AG04450 (cell line): Measurements from ENCODE around the gene MSMO1. TPM values are rescaled to one million over a fixed set of nuclear protein-coding genes. Genes with fewer than 3 reads are reported as not detected.
"Not testable (repeated sequence)": the region's sequence is repeated elsewhere in the genome, so short reads cannot be mapped to it uniquely, and the experiment has no call there.

Experiments used
- CTCF ChIA-PET: fragments of 300-600, 350-600 bp; formaldehyde crosslinking; extraction: SDS; loops from one replicate; lab custom pipeline; 2022; ENCODE audit warnings: antibody characterized with exemption, inconsistent platforms; lab: Charles Lee
- POLR2A ChIA-PET: fragments of 350-600 bp; formaldehyde crosslinking; extraction: SDS; loops from one replicate; lab custom pipeline; 2021; ENCODE audit warnings: antibody characterized with exemption, inconsistent platforms; lab: Yijun Ruan, JAX
- DNase-seq: peaks from one replicate; pipeline ENCODE4 v3.0.0-alpha.2; 2011; ENCODE audit warnings: low read depth, low spot score
- H3K27ac ChIP-seq: one replicate; pipeline ENCODE4 v1.5.1; 2012; ENCODE audit warnings: low read depth, low read length, control low read depth
- H3K27me3 ChIP-seq: one replicate; pipeline ENCODE4 v1.6.0; 2012; ENCODE audit warnings: low read length; ENCODE audit not compliant: control insufficient read depth, insufficient read depth
- H3K4me3 ChIP-seq: 2 replicates; pipeline ENCODE4 v1.5.1; 2011; ENCODE audit warnings: mild to moderate bottlenecking, low read depth, low read length, control low read depth
- H3K9me3 ChIP-seq: 2 replicates; pipeline ENCODE4 v1.5.1; 2012; ENCODE audit warnings: low read length; ENCODE audit not compliant: control insufficient read depth, insufficient read depth
- CTCF ChIP-seq: IDR thresholded peaks from 2 replicates; pipeline ENCODE4 v1.5.1; 2011; ENCODE audit warnings: low read depth, low read length, control low read depth, inconsistent platforms
- polyA plus RNA-seq: library from polyadenylated mRNA; depleted of rRNA; stranded (reverse); fragments of >200 nt; gene quantifications from 2 replicates; pipeline ENCODE4 v1.2.3, GENCODE V29; 2011

Gene MSMO1
- polyA plus RNA-seq, 1 experiment, result 53.0 TPM

GRCh38 chr4:165331359-165331758 lies 3.9 kb downstream of the MSMO1 start:
- no peak for DNase-seq
- H3K4me3 ChIP-seq, result no peak overlapping the region
- no peaks in the 10 kb centered on the region for H3K27me3 ChIP-seq
- POLR2A ChIA-PET, result no interaction called here
- no peak overlapping the region for H3K27ac ChIP-seq
- H3K9me3 ChIP-seq, result peaks cover 3% of the 10 kb centered on the region; the same call in 1 of the 2 replicates
- TF ChIP-seq CTCF, result no peak
- CTCF ChIA-PET, result interaction anchor here (0.7 to 0.8 kb wide), 2 partner anchors 108 to 218 kb away, joined by 3 to 4 read pairs; no protein-coding TSS in a partner anchor

GRCh38 chr4:165331823-165332222 lies 4.4 kb downstream of the MSMO1 start:
- Histone ChIP-seq H3K27ac (no peak overlapping the region), H3K27me3 (no peaks in the 10 kb centered on the region), H3K9me3 (peaks cover 3% of the 10 kb centered on the region; the same call in 1 of the 2 replicates), H3K4me3 (peak overlapping the region; percentile 1; the same call in 1 of the 2 replicates)
- no peak for TF ChIP-seq CTCF
- no peak for DNase-seq
- ChIA-PET POLR2A (no interaction called here), CTCF (interaction anchor here (0.7 to 0.8 kb wide), 2 partner anchors 107 to 218 kb away, joined by 3 to 4 read pairs; no protein-coding TSS in a partner anchor)

- Histone ChIP-seq H3K9me3 (peaks cover 3% of the 10 kb centered on the region; the same call in 1 of the 2 replicates), H3K27me3 (no peaks in the 10 kb centered on the region), H3K27ac (no peak overlapping the region), H3K4me3 (no peak overlapping the region; the same call in 1 of the 2 replicates)
- ChIA-PET POLR2A (no interaction called here), CTCF (interaction anchor here (1.4 to 1.8 kb wide), 2 partner anchors 161 to 219 kb away, joined by 5 to 6 read pairs; partner anchors contain the start of gene TMEM192)
- no peak for DNase-seq
- TF ChIP-seq CTCF, result no peak
Observed at GRCh38 chr4:165332502-165332901, 5.0 kb downstream of the MSMO1 start.

- no peaks in the 10 kb centered on the region for H3K9me3 ChIP-seq
- TF ChIP-seq CTCF, result no peak
- no peak overlapping the region for H3K4me3 ChIP-seq
- ChIA-PET CTCF (interaction anchor here (1.0 kb wide), 1 partner anchor 223 kb away, joined by 4 read pairs; the partner anchor contains the start of gene TMEM192), POLR2A (no interaction called here)
- H3K27ac ChIP-seq, result no peak overlapping the region
- no peak for DNase-seq
- no peaks in the 10 kb centered on the region for H3K27me3 ChIP-seq
Observed at GRCh38 chr4:165335163-165335703, 7.8 kb downstream of the MSMO1 start.

- Histone ChIP-seq H3K27me3 (no peaks in the 10 kb centered on the region), H3K27ac (no peak overlapping the region), H3K4me3 (no peak overlapping the region), H3K9me3 (no peaks in the 10 kb centered on the region)
- TF ChIP-seq CTCF, result no peak
- ChIA-PET CTCF (interaction anchor here (1.5 kb wide), 1 partner anchor 206 kb away, joined by 3 read pairs; no protein-coding TSS in a partner anchor), POLR2A (no interaction called here)
- DNase-seq, result no peak
Observed at GRCh38 chr4:165336743-165337142, 9.3 kb downstream of the MSMO1 start.

- H3K9me3 ChIP-seq, H3K4me3 ChIP-seq, DNase-seq, POLR2A ChIA-PET, H3K27ac ChIP-seq, H3K27me3 ChIP-seq: not testable (repeated sequence)
- CTCF ChIA-PET, result interaction anchor here (0.7 to 7.9 kb wide), 5 partner anchors 9 to 229 kb away, joined by 3 to 125 read pairs (median 4); partner anchors contain the start of genes MSMO1 and TMEM192
Observed at GRCh38 chr4:165342340-165342739, 14.9 kb downstream of the MSMO1 start.
